ENCODE results near the gene CNTF. TPM values are rescaled to one million over a fixed set of nuclear protein-coding genes. Genes with fewer than 3 reads are reported as not detected.

The CNTF gene
- total RNA-seq, 4 donors from 2014 or later = 1.3 to 2.5 (median 1.9) TPM

DNA sequence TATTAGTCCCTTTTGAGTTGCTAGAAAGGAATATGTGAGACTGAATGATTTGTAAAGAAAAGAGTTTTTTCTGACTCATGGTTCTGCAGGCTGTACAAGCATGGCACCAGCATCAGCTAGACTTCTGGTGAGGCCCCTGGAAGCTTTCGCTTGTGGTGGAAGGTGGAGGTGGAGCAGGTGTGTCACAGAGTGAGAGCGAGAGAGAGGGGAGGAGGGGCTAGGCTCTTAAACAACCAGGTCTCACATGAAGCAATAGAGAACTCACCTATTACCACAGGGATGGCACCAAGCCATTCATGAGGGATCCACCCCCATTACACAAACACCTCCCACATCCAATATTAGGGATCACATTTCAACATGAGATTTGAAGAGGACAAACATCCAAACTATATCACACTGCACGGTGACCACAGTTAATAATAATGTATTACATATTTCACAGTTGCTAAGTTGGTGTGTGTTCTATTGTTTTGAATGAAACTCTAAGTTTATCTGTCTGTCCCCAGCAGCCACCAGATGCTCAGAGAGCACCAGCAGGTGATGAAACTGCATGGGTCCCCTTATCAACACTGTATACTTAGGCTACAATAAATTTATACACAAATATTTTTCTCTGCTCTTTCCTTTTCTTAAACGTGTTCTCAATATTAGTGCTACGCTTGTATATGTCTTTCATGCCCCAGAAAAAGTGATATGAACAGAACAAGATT is 29.5 kb upstream of the CNTF start:
- Histone ChIP-seq H3K4me1 (peaks cover 22 to 39% (median 29%) of the 10 kb centered on the region in 4 donors), H3K27ac (replicated peaks in 1 of 4) (no peak overlapping the region), H3K9me3 (no peaks in the 10 kb centered on the region), H3K27me3 (no peaks in the 10 kb centered on the region), H3K36me3 (peaks cover 0 to 14% (median 0%) of the 10 kb centered on the region in 4 donors), H3K4me3 (no peak overlapping the region)
- TF ChIP-seq POLR2A (IDR thresholded peaks at IDR 0.05; ENCODE audit: low read depth) (no peak), EP300 (IDR thresholded peaks at IDR 0.05) (no peak), POLR2AphosphoS5 (IDR thresholded peaks at IDR 0.05) (no peak)
- TF ChIP-seq, protein P1, sequence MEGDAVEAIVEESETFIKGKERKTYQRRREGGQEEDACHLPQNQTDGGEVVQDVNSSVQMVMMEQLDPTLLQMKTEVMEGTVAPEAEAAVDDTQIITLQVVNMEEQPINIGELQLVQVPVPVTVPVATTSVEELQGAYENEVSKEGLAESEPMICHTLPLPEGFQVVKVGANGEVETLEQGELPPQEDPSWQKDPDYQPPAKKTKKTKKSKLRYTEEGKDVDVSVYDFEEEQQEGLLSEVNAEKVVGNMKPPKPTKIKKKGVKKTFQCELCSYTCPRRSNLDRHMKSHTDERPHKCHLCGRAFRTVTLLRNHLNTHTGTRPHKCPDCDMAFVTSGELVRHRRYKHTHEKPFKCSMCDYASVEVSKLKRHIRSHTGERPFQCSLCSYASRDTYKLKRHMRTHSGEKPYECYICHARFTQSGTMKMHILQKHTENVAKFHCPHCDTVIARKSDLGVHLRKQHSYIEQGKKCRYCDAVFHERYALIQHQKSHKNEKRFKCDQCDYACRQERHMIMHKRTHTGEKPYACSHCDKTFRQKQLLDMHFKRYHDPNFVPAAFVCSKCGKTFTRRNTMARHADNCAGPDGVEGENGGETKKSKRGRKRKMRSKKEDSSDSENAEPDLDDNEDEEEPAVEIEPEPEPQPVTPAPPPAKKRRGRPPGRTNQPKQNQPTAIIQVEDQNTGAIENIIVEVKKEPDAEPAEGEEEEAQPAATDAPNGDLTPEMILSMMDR (IDR thresholded peaks at IDR 0.05) = no peak
- intact Hi-C loops (cut with DNase I) = no loop called here
- no peak for DNase-seq (ENCODE audit: extremely low spot score)
- WGBS = 96% methylated on average over 5 of the region's 5 CpGs

- Histone ChIP-seq H3K27ac (replicated peaks in 1 of 4) (no peak overlapping the region), H3K4me3 (no peak overlapping the region), H3K9me3 (no peaks in the 10 kb centered on the region), H3K36me3 (peaks cover 0 to 14% (median 0%) of the 10 kb centered on the region in 4 donors), H3K27me3 (no peaks in the 10 kb centered on the region), H3K4me1 (peaks cover 21 to 46% (median 28%) of the 10 kb centered on the region in 4 donors)
- DNase-seq (ENCODE audit: extremely low spot score) = no peak
- 87% methylated on average over 4 of the region's 4 CpGs for whole genome bisulfite sequencing
- intact Hi-C loops (cut with DNase I) = no loop called here
- TF ChIP-seq POLR2AphosphoS5 (IDR thresholded peaks at IDR 0.05) (no peak), POLR2A (IDR thresholded peaks at IDR 0.05; ENCODE audit: low read depth) (no peak), EP300 (IDR thresholded peaks at IDR 0.05) (no peak)
- TF ChIP-seq, protein P1 (IDR thresholded peaks at IDR 0.05) = no peak
These were observed 27.6 kb upstream of the CNTF start for GRCh38 chr11:58594826-58595225.

GRCh38 chr11:58596621-58597020 is 25.8 kb upstream of the CNTF start:
- intact Hi-C loops (cut with DNase I) = no loop called here
- TF ChIP-seq POLR2A (IDR thresholded peaks at IDR 0.05; ENCODE audit: low read depth) = no peak
- TF ChIP-seq, protein P1 (IDR thresholded peaks at IDR 0.05) = no peak

DNA sequence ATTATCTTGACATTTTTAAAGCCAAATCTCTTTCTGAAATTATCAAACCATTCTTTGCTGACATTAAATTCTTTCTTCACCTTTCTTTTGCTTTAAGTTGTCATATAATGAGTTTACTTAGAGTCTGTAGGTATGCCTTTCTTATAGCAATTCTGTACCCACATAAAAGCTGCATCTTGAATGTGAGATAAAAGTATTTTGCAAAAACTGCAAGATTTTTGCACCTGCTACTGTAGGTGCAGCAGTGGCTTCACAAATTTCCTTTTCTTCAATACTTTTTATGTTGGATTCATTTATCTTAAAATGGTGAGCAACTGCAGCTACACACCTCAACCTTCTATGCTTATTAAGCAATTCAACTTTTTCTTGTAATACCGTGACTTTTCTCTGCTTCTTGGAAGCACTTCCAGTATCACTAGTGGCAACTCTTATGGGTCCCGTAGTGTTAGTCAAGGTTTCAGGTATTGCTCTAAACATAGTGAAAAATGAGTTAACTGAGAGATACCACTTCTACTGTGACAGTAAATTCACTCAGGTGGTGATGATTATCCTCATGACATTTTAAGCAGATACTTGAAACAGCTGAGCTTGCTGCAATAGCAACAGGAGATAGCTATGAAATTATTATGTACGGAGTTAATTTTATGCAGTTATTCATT is 24.9 kb upstream of the CNTF start:
- Histone ChIP-seq H3K9me3 (no peaks in the 10 kb centered on the region), H3K4me1 (peaks cover 22 to 60% (median 34%) of the 10 kb centered on the region in 4 donors), H3K36me3 (peaks cover 0 to 10% (median 0%) of the 10 kb centered on the region in 4 donors), H3K27me3 (no peaks in the 10 kb centered on the region), H3K27ac (replicated peaks in 1 of 4) (no peak overlapping the region), H3K4me3 (no peak overlapping the region)
- 70% methylated on average over 3 of the region's 3 CpGs for WGBS
- TF ChIP-seq POLR2AphosphoS5 (IDR thresholded peaks at IDR 0.05) (no peak), POLR2A (IDR thresholded peaks at IDR 0.05; ENCODE audit: low read depth) (no peak), EP300 (IDR thresholded peaks at IDR 0.05) (no peak)
- TF ChIP-seq, protein P1 (IDR thresholded peaks at IDR 0.05) = no peak
- intact Hi-C loops (cut with DNase I) = no loop called here
- DNase-seq (ENCODE audit: extremely low spot score) = no peak

More at GRCh38 chr11:58596621-58597020, 25.8 kb upstream of the CNTF start:
- WGBS = 96% methylated on average over 3 of the region's 3 CpGs
- Histone ChIP-seq H3K36me3 (peaks cover 0 to 14% (median 0%) of the 10 kb centered on the region in 4 donors), H3K4me3 (no peak overlapping the region), H3K27ac (replicated peaks in 1 of 4) (no peak overlapping the region), H3K9me3 (no peaks in the 10 kb centered on the region), H3K4me1 (peaks cover 24 to 60% (median 35%) of the 10 kb centered on the region in 4 donors), H3K27me3 (no peaks in the 10 kb centered on the region)
- no peak for DNase-seq (ENCODE audit: extremely low spot score)
